ENCODE data around the gene NLRP9. TPM values are rescaled to one million over a fixed set of nuclear protein-coding genes. Genes with fewer than 3 reads are reported as not detected.

Gene NLRP9
- total and polyA plus RNA-seq, 2 of the 4 experiments (the other 2 are of a cell fraction): not detected

DNA sequence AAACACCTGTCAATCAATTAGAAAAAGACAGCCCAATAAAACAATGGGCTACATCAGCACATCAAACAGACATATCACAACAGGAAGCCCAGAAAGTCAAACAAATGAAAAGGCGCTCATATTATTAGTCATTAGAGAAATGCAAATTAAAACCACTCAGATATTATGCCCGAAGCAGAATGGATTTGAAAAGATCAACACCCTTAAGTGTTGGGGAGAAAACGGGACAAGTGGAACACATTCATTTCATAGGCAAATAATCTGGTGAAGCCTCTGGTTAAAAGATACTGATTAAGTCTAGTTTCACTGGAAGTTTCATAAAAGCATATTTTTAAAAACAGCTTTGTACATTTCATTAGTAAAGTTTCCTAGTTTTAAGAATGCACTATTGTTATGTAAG is 17.4 kb downstream of the NLRP9 start:
- no peak overlapping the region for H4K5ac ChIP-seq (ENCODE audit: low read depth, low read length)
- no peak overlapping the region for H4K8ac ChIP-seq (ENCODE audit: low read depth in 2 of 2, low read length in 2 of 2)
- H3K27ac ChIP-seq (ENCODE audit: insufficient read depth, low read length): no peak overlapping the region
- no peak for DNase-seq
- BruUV-seq (replicated peaks): no TSS peak
- H2AK5ac ChIP-seq (ENCODE audit: low read depth, low read length): no peak overlapping the region
- intact Hi-C loops (cut with micrococcal nuclease) (no loop called here), in situ Hi-C loops (cut with MboI; ENCODE audit: low sequenced_read_pairs) (no loop called here), dilution Hi-C loops (cut with HindIII; ENCODE audit: low sequenced_read_pairs, unreplicated experiment) (no loop called here)
- H3K23ac ChIP-seq (ENCODE audit: low read depth, low read length): no peak overlapping the region
- no peak overlapping the region for H3K18ac ChIP-seq (ENCODE audit: low read depth, low read length)
- H2BK5ac ChIP-seq (ENCODE audit: low read depth, low read length, poor library complexity, severe bottlenecking): no peak overlapping the region
- H3K9ac ChIP-seq (ENCODE audit: low read depth, low read length): no peak overlapping the region
- no peak overlapping the region for H2BK15ac ChIP-seq (ENCODE audit: low read depth, low read length)
- no peak overlapping the region for H3K56ac ChIP-seq (ENCODE audit: extremely low read depth, insufficient read depth, low read length)
- no peak overlapping the region for H2AFZ ChIP-seq (replicated peaks; ENCODE audit: low read length, poor library complexity)
- no peak overlapping the region for H2BK120ac ChIP-seq (ENCODE audit: low read depth, low read length)
- no peaks in the 10 kb centered on the region for H3K9me1 ChIP-seq (ENCODE audit: insufficient read depth, low read length)
- H3K4ac ChIP-seq (ENCODE audit: low read depth, low read length): no peak overlapping the region
- no CpG with 5 or more reads among the region's 3 CpGs for WGBS, 2 experiments (ENCODE audit: extremely low coverage in 2 of 2, insufficient read length in 1 of 2)
- H3K79me1 ChIP-seq (ENCODE audit: low read depth in 1 of 2, low read length in 2 of 2): no peaks in the 10 kb centered on the region
- no peaks in the 10 kb centered on the region for H4K20me1 ChIP-seq (ENCODE audit: insufficient read depth, low read length)
- H4K91ac ChIP-seq (ENCODE audit: insufficient read depth, low read depth, low read length): no peak overlapping the region
- H3K14ac ChIP-seq (replicated peaks; ENCODE audit: low read depth, low read length): no peak overlapping the region
- peaks cover 11% of the 10 kb centered on the region; the same call in 1 of the 2 replicates for H3K9me3 ChIP-seq (ENCODE audit: control insufficient read depth, insufficient read depth, low read length)
- H3K4me1 ChIP-seq (ENCODE audit: control insufficient read depth, insufficient read depth, low read length): no peaks in the 10 kb centered on the region
- no peaks in the 10 kb centered on the region for H3K27me3 ChIP-seq (ENCODE audit: control insufficient read depth, insufficient read depth, low read length)
- H2AK9ac ChIP-seq (replicated peaks; ENCODE audit: low read depth, low read length, poor library complexity): no peak overlapping the region
- CTCF ChIA-PET: no interaction called here
- TF ChIP-seq SMC3 (IDR thresholded peaks at IDR 0.05; ENCODE audit: low read depth, low read length): no peak
- no peak for TF ChIP-seq MXI1 (IDR thresholded peaks at IDR 0.05; ENCODE audit: borderline replicate concordance, low read depth, low read length)
- no peak for TF ChIP-seq CTCF (conservative IDR thresholded peaks at IDR 0.05; ENCODE audit: low read depth, low read length)
- TF ChIP-seq, protein P1, sequence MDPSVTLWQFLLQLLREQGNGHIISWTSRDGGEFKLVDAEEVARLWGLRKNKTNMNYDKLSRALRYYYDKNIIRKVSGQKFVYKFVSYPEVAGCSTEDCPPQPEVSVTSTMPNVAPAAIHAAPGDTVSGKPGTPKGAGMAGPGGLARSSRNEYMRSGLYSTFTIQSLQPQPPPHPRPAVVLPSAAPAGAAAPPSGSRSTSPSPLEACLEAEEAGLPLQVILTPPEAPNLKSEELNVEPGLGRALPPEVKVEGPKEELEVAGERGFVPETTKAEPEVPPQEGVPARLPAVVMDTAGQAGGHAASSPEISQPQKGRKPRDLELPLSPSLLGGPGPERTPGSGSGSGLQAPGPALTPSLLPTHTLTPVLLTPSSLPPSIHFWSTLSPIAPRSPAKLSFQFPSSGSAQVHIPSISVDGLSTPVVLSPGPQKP (IDR thresholded peaks at IDR 0.05; ENCODE audit: borderline replicate concordance, low read depth, low read length): no peak
- TF ChIP-seq NFE2L2 (IDR thresholded peaks at IDR 0.05; ENCODE audit: low read depth, low read length): no peak
- no peak for TF ChIP-seq BHLHE40 (IDR thresholded peaks at IDR 0.05; ENCODE audit: low read depth, low read length)
- TF ChIP-seq RFX5 (IDR thresholded peaks at IDR 0.05; ENCODE audit: low read depth, low read length): no peak
- TF ChIP-seq RAD21 (IDR thresholded peaks at IDR 0.05; ENCODE audit: low read length): no peak
- TF ChIP-seq CHD1 (IDR thresholded peaks at IDR 0.05; ENCODE audit: low read depth, low read length): no peak
- TF ChIP-seq FOS (IDR thresholded peaks at IDR 0.05; ENCODE audit: low read depth, low read length): no peak
- no peak for TF ChIP-seq POLR2A (IDR thresholded peaks at IDR 0.05; ENCODE audit: low read depth, low read length)
- no peak for TF ChIP-seq CEBPB (IDR thresholded peaks at IDR 0.05; ENCODE audit: low read depth, low read length)
- no peak for TF ChIP-seq MAFK (IDR thresholded peaks at IDR 0.05; ENCODE audit: low read depth, low read length)
- TF ChIP-seq MAZ (IDR thresholded peaks at IDR 0.05; ENCODE audit: borderline replicate concordance, low read depth, low read length): no peak
- TF ChIP-seq USF2 (IDR thresholded peaks at IDR 0.05; ENCODE audit: low read depth, low read length): no peak
- TF ChIP-seq RCOR1 (IDR thresholded peaks at IDR 0.05; ENCODE audit: insufficient replicate concordance, low read length): no peak
- H3K36me3 ChIP-seq (ENCODE audit: control insufficient read depth, insufficient read depth, low read length): no peaks in the 10 kb centered on the region
- no peak for ATAC-seq (ENCODE audit: low read depth)
- no peak overlapping the region for H3K4me2 ChIP-seq (ENCODE audit: low read depth, low read length)
- POLR2A ChIA-PET (ENCODE audit: unreplicated experiment): no interaction called here
- H3K4me3 ChIP-seq (ENCODE audit: insufficient read depth, low read depth, low read length): no peak overlapping the region
- H2BK20ac ChIP-seq (ENCODE audit: low read depth, low read length): no peak overlapping the region

All from IMR-90 (cell line).